Epithelial cell of esophagus (primary cell): ENCODE data around the gene RDH8.

Experiments used
- DNase-seq: peaks from one replicate; pipeline ENCODE4 v3.0.0; 2010; ENCODE audit warnings: low read depth
- H3K4me3 ChIP-seq: 2 replicates; pipeline ENCODE4 v1.5.1; 2011; ENCODE audit warnings: mild to moderate bottlenecking, low read length, control low read depth
- CTCF ChIP-seq: IDR thresholded peaks from 2 replicates; pipeline ENCODE4 v1.5.1; 2011; ENCODE audit warnings: low read depth, mild to moderate bottlenecking, low read length, control low read depth, inconsistent platforms; ENCODE audit not compliant: insufficient read depth; ENCODE audit errors: missing control alignments

RDH8 gene

DNA sequence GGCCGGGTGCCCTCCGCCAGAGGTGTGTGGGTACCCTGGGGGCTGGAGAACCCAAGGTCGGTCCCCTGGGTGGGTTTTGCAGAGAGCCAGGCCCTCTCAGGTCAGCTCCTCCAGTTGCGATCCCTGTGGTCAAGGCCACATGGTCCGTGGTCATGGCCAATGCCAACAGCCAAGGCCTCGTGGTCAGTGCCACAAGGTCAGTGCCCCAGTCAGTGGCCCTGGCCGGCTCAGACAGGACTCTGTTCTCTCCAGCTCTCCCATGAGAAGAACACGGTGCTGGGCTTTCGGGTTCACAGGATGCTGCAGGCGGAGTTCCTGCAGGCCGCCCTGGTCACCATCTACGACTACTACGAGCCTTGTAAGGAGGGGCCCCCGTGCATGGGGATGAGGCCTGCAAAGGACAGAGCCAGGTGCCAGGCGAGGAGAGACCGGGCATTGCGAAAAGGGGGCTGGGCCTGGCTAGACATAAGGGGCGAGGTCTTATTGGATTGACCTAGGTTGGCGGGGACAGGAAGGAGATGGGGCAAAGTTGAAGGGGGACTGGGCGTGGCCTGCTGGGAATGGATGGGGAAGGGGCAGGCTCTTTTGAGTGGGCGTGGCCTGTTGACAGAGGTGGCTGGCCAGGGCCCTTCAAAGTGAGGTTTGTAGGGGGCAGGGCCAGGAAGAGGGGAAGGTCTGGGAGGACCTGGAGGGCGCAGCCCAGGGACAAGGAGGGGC, 57.6 kb downstream of the RDH8 start:
- DNase-seq, result no peak
- no peak for TF ChIP-seq CTCF
- no peak overlapping the region for H3K4me3 ChIP-seq
